DOHH2 (cell line): ENCODE data around the gene MLXIP.

ENCODE experiments used
- EZH2phosphoT487 ChIP-seq: fragments of 200-600 bp; sonication (generic); IDR thresholded peaks from 2 replicates; pipeline ENCODE4 v1.6.1; 2017; ENCODE audit warnings: borderline replicate concordance, mild to moderate bottlenecking, antibody characterized with exemption, low read length, moderate library complexity, mixed read lengths
- TF ChIP-seq, protein P1 (sequence below): fragments of 200-600 bp; sonication (generic); IDR thresholded peaks from one replicate; pipeline ENCODE4 v1.5.1; 2014; ENCODE audit warnings: antibody characterized with exemption, mild to moderate bottlenecking, low read depth, low read length; ENCODE audit not compliant: poor library complexity, severe bottlenecking

DNA sequence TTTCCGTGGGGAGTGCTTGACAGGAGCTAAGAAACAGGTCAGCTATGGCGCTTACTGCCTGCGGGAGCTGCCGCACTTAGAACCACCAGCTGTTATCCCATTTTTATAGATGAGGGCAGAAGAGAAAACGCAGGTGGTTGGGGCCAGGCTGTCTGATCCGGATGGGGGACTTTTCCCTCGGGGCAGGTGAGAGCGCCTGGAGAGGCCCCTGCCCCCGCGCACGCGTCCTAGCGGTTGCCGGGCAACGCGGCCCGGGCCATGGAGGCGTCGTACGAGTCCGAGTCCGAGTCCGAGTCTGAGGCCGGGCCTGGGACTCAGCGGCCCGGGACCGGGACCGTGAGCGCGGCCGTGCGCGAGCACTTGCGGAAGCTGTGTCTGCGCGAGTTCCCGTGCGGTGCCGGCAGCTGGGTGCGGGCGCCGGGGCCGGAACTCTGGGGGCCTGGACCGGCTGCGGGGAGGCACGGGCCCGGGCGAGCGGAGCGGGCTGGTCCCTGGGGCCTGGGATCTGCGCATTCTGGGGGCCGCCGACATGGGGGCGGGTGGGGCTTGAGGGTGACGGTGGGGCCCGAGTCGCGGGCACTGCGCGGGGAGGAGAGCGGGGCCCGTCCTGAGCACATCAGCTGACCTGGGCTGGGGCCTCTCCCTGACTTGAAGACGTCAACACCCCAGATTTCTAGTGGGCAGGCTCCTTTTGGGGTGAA is 104.5 kb downstream of the MLXIP start, which contains the start of gene LRRC43:
- TF ChIP-seq, protein P1, sequence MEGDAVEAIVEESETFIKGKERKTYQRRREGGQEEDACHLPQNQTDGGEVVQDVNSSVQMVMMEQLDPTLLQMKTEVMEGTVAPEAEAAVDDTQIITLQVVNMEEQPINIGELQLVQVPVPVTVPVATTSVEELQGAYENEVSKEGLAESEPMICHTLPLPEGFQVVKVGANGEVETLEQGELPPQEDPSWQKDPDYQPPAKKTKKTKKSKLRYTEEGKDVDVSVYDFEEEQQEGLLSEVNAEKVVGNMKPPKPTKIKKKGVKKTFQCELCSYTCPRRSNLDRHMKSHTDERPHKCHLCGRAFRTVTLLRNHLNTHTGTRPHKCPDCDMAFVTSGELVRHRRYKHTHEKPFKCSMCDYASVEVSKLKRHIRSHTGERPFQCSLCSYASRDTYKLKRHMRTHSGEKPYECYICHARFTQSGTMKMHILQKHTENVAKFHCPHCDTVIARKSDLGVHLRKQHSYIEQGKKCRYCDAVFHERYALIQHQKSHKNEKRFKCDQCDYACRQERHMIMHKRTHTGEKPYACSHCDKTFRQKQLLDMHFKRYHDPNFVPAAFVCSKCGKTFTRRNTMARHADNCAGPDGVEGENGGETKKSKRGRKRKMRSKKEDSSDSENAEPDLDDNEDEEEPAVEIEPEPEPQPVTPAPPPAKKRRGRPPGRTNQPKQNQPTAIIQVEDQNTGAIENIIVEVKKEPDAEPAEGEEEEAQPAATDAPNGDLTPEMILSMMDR = no peak
- TF ChIP-seq EZH2phosphoT487 = no peak
